NCI-H187 (cell line): Measurements from ENCODE around the gene CPLX3.

Experiments used
- DNase-seq, 2 experiments: peaks; one replicate each; lab custom pipeline; 2025; lab: John Stamatoyannopoulos, UW

Gene CPLX3

DNA sequence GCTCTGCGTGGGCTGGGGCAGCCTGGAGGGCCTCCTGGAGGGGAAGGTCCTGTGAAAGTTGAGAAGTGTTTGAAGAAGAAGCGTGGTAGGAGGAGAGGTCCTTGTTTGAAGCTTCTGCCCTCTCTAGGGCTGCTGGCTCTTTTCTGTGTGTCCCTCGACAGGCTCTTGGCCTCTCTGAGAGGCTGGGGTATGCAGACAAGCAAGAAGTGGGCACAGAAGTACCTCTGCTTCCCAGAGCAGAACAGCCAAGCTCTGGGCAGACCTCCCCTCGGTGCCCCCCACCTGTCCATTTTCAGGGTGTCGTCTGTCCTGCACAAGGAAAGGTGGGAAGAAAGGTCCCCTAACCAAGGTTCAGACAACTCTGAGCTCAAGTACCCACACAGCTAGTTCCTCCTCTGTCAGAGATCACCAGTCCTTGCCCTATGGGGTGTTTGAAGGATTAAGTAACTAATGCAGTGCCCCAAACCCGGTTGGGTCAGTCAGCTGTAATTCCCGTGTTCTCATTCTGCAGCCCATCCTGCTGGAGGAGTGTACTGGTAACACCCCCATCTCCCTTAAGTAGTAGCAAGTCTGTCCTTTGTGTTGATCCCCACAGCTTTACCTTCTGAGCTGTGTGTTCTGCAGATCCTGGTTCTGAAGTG lies 38.3 kb upstream of the CPLX3 start:
- no peak for DNase-seq

- DNase-seq: no peak
Observed at GRCh38 chr15:74788683-74789151, 37.7 kb upstream of the CPLX3 start.

DNA sequence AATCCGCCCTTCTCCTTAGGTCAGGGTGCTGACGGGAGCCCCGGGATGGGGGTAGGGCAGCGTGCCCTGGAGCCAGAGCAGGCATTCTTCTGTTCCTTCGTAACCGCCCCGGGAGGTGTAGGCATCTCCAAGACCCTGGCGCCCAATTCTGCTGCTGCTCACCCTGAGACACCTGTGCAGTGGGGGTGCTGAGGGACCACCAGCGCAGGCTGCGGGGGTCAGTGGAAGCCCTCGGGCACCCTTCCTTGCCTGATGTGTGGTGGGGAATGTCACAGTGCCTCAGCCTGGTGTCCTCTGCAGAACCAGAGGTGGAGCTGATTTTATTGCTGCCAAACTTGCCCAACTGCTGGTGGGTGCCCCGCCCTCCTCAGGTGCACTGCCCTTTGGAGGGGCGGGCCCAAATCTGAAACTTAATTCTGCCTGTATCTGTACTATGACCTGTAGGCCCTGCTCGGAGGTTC lies 37.2 kb upstream of the CPLX3 start:
- no peak for DNase-seq

GRCh38 chr15:74789741-74790079 lies 36.7 kb upstream of the CPLX3 start:
- no peak for DNase-seq

GRCh38 chr15:74790080-74790916 lies 36.1 kb upstream of the CPLX3 start:
- DNase-seq: no peak

GRCh38 chr15:74791007-74791406 lies 35.4 kb upstream of the CPLX3 start:
- no peak for DNase-seq

- no peak for DNase-seq
Observed at GRCh38 chr15:74791667-74792066, 34.8 kb upstream of the CPLX3 start.

- DNase-seq: no peak
Observed at GRCh38 chr15:74792227-74793016, 34.0 kb upstream of the CPLX3 start.

- no peak for DNase-seq
Observed at GRCh38 chr15:74793135-74794028, 33.0 kb upstream of the CPLX3 start.

DNA sequence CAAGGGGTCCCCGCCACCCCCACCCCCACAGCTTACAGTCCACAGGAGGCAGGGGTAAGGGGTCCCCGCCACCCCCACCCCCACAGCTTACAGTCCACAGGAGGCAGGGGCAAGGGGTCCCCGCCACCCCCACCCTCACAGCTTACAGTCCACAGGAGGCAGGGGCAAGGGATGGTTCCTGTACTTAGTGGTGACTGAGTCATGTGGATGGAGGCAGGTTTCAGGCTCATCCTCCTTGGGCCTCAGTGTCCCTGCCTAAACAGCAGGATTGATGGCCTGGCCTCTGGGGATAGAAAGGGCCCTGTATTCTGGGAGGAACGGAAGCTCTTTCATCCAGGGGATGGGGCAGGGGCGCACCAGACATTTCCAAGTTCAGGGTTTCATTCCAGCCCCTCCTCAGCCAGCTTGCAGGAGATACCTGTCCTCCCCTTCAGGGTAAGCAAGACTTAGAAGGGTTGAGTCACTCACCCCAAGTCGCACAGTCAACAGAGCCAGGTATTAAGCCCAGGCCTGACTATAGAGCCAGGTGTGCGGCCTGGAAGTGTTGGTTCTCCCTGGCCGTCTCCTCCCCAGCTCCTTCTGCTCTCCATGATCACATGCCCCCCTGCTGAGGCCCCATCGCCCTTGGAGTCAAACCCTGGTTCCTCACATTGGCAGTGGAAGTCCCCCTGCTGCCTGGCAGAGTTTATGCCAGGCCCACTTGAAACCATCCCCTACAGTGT lies 32.0 kb upstream of the CPLX3 start:
- DNase-seq: no peak

DNA sequence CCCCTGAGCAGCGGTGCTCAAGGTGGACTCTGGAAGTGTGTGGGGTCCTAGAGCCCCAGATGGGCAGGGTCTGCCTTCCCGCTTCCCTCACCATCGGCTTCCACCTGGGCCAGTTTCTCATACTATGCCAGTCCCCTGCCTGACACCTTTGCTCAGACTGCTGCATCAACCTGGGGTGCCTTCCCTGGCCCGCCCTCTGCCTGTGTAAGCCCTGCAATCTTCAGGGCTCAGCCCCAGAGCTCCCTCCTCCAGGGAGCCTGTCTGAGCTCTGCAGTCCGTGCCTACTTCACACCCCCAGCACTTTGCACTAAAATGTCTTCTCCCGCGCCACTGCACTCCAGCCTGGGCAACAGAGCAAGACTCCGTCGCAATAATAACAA lies 31.5 kb upstream of the CPLX3 start:
- DNase-seq: no peak

- no peak for DNase-seq
Observed at GRCh38 chr15:74795966-74796625, 30.3 kb upstream of the CPLX3 start.

- no peak for DNase-seq
Observed at GRCh38 chr15:74798388-74799254, 27.8 kb upstream of the CPLX3 start.

DNA sequence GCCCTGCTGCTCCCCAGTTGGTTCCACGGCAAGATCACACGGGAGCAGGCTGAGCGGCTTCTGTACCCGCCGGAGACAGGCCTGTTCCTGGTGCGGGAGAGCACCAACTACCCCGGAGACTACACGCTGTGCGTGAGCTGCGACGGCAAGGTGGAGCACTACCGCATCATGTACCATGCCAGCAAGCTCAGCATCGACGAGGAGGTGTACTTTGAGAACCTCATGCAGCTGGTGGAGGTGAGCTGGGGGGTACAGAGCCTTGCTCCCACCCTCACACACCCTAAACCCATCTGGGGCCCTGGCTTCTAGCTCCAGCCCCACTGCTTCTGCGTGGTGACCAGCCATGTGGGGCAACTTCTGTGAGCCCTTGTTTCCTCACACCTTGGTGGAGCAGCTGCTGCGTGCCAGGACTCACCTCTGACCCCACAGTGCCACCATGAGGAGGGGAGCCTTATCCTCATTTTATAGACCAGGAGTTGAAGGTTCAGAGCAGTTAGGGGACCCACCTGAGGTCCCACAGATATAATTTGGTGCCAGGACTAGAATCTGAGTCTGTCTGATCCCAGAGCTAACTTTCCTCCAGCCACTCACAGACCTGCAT lies 27.1 kb upstream of the CPLX3 start:
- DNase-seq: no peak

- no peak for DNase-seq
Observed at GRCh38 chr15:74799856-74800558, 26.4 kb upstream of the CPLX3 start.

DNA sequence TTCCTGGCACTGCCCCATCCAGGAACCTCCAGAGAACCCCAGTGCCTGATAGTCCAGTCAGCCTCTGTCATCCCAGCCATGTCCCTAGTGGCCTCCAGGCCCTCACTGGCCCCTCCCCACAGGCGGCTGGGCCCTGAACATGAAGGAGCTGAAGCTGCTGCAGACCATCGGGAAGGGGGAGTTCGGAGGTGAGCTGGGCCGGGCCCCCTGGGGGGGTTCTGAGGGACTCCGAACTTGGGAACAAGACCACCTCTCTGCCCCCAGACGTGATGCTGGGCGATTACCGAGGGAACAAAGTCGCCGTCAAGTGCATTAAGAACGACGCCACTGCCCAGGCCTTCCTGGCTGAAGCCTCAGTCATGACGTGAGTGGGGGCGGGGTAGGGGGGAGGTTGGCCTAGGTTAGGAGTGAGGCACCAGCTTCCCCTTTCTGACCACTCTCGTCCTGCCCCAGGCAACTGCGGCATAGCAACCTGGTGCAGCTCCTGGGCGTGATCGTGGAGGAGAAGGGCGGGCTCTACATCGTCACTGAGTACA lies 25.8 kb upstream of the CPLX3 start:
- DNase-seq: no peak

DNA sequence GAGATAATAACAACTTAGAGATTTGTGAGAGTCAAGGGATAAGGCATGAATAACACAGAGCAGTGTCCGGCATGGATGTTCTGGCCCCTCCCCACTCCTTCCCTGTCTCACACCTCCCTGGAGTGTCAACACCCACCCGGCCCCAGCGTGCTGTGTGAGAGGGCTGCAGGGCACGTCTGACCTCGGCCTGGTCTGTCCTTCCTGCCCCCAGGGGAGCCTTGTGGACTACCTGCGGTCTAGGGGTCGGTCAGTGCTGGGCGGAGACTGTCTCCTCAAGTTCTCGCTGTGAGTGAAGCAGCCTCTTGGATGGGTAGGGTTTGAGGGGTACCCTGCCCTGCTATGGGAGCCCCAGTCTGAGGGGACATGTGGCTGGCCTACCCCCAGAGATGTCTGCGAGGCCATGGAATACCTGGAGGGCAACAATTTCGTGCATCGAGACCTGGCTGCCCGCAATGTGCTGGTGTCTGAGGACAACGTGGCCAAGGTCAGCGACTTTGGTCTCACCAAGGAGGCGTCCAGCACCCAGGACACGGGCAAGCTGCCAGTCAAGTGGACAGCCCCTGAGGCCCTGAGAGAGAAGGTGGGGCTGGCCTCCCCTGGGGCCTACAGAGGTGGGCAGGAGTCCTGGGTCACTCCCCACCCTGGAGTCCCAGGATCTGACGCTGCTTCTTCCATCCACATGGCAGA lies 25.0 kb upstream of the CPLX3 start:
- DNase-seq: no peak

- DNase-seq: no peak
Observed at GRCh38 chr15:74802290-74802689, 24.1 kb upstream of the CPLX3 start.
